A549 treated with dexamethasone at 1 μM for 4 hours (cell line): ENCODE data around the gene A2M. TPM values are rescaled to one million over a fixed set of nuclear protein-coding genes. Genes with fewer than 3 reads are reported as not detected.

ENCODE experiments used
- total RNA-seq: library from RNA; stranded (reverse); fragments of 200-300 nt; extraction: Qiagen RNA extraction; gene quantifications from 5 replicates; pipeline ENCODE4 v1.2.3, GENCODE V29; 2022

Gene A2M
- total RNA-seq = 0.05 to 0.23 TPM (median 0.11 TPM) in 5 replicates

DNA sequence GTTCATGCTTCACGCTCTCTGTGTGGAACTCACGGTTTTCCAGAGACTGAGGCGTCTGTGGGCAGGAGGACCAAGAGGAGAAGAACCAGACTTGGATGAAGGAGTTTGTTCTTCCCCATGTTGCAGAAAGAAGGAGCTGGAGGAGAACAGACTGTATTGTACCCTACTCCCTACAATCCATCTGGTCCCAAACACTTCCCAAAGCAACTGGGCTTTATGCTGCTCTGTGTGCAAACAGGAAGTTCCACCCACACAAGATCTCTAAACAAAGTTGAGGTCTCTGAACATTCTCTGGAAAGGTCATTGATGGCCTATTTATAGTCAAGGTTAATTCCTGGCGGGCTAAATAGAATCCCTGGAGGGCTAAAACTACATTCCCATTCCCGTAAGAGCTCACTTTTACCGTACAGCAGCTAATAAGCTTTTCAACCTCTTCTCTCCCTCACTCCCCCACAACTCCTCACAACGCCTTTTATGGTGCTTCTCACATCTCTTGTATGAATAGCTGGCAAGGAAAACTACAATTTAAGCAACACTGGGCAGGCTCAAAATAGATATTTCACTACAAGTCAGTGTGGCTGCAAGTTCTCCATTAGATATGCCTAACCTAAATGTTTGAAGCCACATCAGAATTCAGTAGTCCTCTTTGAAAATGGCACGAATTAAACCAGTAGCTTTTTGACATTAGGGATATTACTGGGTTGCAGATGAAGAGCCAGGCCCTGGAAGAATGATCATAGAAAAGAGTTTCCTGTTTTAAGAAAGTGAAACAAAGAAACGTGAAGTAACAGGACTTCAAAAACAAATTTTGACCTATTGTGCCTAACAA is at the start of gene A2M:
A2M (minus strand) TSS at position 189 of the 829 bp plus-strand sequence; CDS start at position 119, 70 bp downstream.

Other genes starting within 250 kb of the A2M start
- 7.8 to 11.0 TPM (median 10.9 TPM) in 5 replicates for gene PHC1, start 201.4 kb downstream of the A2M start, total RNA-seq
- 148 to 168 TPM (median 161 TPM) in 5 replicates for gene M6PR, start 166.3 kb downstream of the A2M start, total RNA-seq
- gene KLRG1, start 126.4 kb downstream of the A2M start, total RNA-seq = 1.1 to 2.0 TPM (median 1.5 TPM) in 5 replicates
- not detected in 5 replicates for gene PZP, start 92.5 kb upstream of the A2M start, total RNA-seq